Measurements from ENCODE around the gene PTPN5. TPM values are rescaled to one million over a fixed set of nuclear protein-coding genes. Genes with fewer than 3 reads are reported as not detected.

PTPN5 gene
- total RNA-seq, 2 donors from 2014 or later: 0.77 to 4.8 TPM

DNA sequence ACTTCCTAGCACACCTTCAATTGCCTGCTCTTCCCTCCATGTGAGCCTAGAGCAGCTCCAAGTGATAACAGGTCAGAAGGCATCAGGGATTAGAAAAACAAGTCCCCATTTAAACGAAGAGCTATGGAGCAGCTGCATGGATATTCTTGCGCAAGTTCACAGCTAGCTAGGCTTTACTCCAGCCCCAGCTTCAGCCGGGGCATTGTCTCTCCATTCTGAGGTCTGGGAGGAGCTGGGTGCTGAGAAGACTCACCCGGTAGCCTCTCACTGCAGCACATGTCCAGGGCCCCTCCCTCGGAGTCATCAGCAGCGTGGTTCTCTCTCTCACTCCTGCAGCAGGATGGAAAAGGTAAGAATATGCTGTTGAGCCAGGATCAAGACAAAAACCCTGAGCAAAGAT, 26.0 kb downstream of the PTPN5 start:
- Histone ChIP-seq H3K27ac (no peak overlapping the region), H3K27me3 (replicated peaks; ENCODE audit: insufficient read depth) (no peaks in the 10 kb centered on the region), H3K9me3 (no peaks in the 10 kb centered on the region), H3K4me1 (replicated peaks) (no peaks in the 10 kb centered on the region), H3K4me3 (no peak overlapping the region), H3K36me3 (no peaks in the 10 kb centered on the region)
- intact Hi-C loops (cut with DNase I): no loop called here
- 54% methylated on average over 6 of the region's 6 CpGs for WGBS
- no peak for TF ChIP-seq POLR2A (IDR thresholded peaks at IDR 0.05)
- no peak for TF ChIP-seq POLR2AphosphoS5 (IDR thresholded peaks at IDR 0.05)
- no peak for DNase-seq (ENCODE audit: low spot score)

DNA sequence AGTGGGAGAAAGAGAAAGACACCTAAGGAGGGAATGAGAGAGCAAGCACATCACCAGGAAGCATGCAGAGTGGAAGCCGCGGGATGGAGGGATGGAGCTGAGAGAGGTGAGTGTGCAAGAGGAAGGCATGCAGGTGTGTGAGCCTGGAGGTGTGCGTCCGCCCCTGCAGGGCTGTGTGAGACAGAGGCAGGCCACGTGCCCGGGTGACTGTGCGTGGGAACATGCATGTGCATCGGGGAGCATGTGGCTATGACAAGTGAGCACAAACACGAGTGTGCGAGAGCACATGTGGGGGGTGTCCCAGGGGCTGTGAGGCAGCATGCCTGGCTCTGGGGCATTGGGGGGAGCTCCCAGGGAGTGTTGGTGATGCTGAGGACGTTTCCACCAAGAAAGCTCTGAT, 29.9 kb downstream of the PTPN5 start:
- H3K36me3 ChIP-seq: no peaks in the 10 kb centered on the region
- no peak overlapping the region for H3K4me3 ChIP-seq
- no peaks in the 10 kb centered on the region for H3K4me1 ChIP-seq (replicated peaks)
- H3K27ac ChIP-seq: no peak overlapping the region
- no peaks in the 10 kb centered on the region for H3K9me3 ChIP-seq
- WGBS: 79% methylated on average over 11 of the region's 11 CpGs
- intact Hi-C loops (cut with DNase I): no loop called here
- no peak for DNase-seq (ENCODE audit: low spot score)
- no peaks in the 10 kb centered on the region for H3K27me3 ChIP-seq (replicated peaks; ENCODE audit: insufficient read depth)
- TF ChIP-seq, protein P1, sequence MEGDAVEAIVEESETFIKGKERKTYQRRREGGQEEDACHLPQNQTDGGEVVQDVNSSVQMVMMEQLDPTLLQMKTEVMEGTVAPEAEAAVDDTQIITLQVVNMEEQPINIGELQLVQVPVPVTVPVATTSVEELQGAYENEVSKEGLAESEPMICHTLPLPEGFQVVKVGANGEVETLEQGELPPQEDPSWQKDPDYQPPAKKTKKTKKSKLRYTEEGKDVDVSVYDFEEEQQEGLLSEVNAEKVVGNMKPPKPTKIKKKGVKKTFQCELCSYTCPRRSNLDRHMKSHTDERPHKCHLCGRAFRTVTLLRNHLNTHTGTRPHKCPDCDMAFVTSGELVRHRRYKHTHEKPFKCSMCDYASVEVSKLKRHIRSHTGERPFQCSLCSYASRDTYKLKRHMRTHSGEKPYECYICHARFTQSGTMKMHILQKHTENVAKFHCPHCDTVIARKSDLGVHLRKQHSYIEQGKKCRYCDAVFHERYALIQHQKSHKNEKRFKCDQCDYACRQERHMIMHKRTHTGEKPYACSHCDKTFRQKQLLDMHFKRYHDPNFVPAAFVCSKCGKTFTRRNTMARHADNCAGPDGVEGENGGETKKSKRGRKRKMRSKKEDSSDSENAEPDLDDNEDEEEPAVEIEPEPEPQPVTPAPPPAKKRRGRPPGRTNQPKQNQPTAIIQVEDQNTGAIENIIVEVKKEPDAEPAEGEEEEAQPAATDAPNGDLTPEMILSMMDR (IDR thresholded peaks at IDR 0.05): no peak
- TF ChIP-seq POLR2A (IDR thresholded peaks at IDR 0.05) (no peak), POLR2AphosphoS5 (IDR thresholded peaks at IDR 0.05) (no peak)

DNA sequence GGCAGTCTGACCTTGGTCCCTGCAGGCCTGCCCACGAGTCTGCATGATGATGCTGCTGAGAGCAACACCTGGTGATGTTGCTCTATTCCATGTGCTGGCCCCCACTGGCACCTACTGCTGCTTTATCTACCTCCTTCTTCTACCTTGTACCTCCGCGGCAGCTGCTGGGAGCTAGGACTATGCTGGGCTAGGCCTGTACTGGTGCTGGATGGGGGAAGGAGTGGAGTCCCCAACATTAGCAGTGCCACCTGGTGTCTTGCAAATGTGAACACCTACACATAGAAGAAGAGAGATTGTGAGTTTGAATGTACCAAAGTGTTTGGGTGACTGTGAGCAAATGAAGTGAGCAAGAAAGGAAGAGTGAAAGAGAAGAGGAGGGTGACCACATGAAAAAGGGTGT, 30.5 kb downstream of the PTPN5 start:
- no peaks in the 10 kb centered on the region for H3K27me3 ChIP-seq (replicated peaks; ENCODE audit: insufficient read depth)
- no peak overlapping the region for H3K27ac ChIP-seq
- no peak overlapping the region for H3K4me3 ChIP-seq
- no peaks in the 10 kb centered on the region for H3K36me3 ChIP-seq
- no peaks in the 10 kb centered on the region for H3K9me3 ChIP-seq
- no peak for DNase-seq (ENCODE audit: low spot score)
- intact Hi-C loops (cut with DNase I): no loop called here
- 82% methylated on average over 3 of the region's 3 CpGs for WGBS
- H3K4me1 ChIP-seq (replicated peaks): no peaks in the 10 kb centered on the region
- no peak for TF ChIP-seq POLR2AphosphoS5 (IDR thresholded peaks at IDR 0.05)
- TF ChIP-seq, protein P1 (IDR thresholded peaks at IDR 0.05): no peak
- TF ChIP-seq POLR2A (IDR thresholded peaks at IDR 0.05): no peak

DNA sequence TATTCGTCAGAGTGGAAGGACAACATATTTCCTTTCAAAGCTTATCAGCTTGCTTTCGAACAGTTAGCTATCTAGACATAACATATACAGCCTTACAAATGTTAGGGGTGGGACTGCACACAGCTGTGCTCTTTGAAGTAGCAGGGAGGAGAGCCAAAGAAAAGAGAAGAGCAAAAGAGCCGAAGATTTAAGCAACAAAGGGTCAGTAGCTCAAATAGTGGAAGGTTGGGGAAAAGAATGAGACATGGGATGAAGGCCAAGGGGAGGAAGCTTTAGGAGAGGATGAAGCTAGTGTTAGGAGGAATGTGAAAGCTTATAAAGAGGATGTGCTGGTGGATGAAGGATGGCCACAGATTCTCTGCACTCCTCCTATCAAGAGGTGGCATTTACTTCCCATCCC, 33.8 kb downstream of the PTPN5 start:
- TF ChIP-seq, protein P1 (IDR thresholded peaks at IDR 0.05): no peak
- TF ChIP-seq POLR2A (IDR thresholded peaks at IDR 0.05) (no peak), POLR2AphosphoS5 (IDR thresholded peaks at IDR 0.05) (no peak)
- no peaks in the 10 kb centered on the region for H3K27me3 ChIP-seq (replicated peaks; ENCODE audit: insufficient read depth)
- WGBS: 10% methylated on average over 3 of the region's 3 CpGs
- DNase-seq (ENCODE audit: low spot score): no peak
- no peaks in the 10 kb centered on the region for H3K4me1 ChIP-seq (replicated peaks)
- H3K36me3 ChIP-seq: no peaks in the 10 kb centered on the region
- intact Hi-C loops (cut with DNase I): no loop called here
- no peak overlapping the region for H3K27ac ChIP-seq
- H3K9me3 ChIP-seq: no peaks in the 10 kb centered on the region
- no peak overlapping the region for H3K4me3 ChIP-seq

DNA sequence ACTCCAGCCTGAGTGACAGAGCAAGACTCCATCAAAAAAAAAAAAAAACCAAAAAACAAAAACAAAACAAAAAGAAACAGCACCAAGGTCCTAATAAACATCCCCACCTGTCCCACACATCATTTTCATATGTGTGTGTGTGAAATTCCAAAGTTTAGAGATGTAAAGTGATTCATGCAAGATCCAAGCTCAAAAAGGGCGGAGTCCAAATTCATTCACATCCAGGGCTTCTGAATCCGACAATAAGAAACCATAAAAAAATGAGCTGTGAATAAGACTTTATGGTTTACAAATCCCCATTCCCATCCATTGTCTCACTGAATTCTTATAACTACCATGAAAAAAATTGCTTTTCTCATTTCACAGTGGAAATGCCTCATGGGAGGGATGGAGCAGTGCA, 34.7 kb downstream of the PTPN5 start:
- intact Hi-C loops (cut with DNase I): no loop called here
- WGBS: 81% methylated on average over 2 of the region's 2 CpGs
- Histone ChIP-seq H3K9me3 (no peaks in the 10 kb centered on the region), H3K4me1 (replicated peaks) (no peaks in the 10 kb centered on the region), H3K36me3 (no peaks in the 10 kb centered on the region), H3K4me3 (no peak overlapping the region), H3K27ac (no peak overlapping the region), H3K27me3 (replicated peaks; ENCODE audit: insufficient read depth) (no peaks in the 10 kb centered on the region)
- TF ChIP-seq, protein P1 (IDR thresholded peaks at IDR 0.05): no peak
- no peak for TF ChIP-seq POLR2AphosphoS5 (IDR thresholded peaks at IDR 0.05)
- no peak for TF ChIP-seq POLR2A (IDR thresholded peaks at IDR 0.05)
- no peak for DNase-seq (ENCODE audit: low spot score)

Measured in prostate gland (tissue), 2 donors.